ENCODE measurements around the gene DNAH1. TPM values are rescaled to one million over a fixed set of nuclear protein-coding genes. Genes with fewer than 3 reads are reported as not detected.

The DNAH1 gene
- total and polyA plus RNA-seq, 2 of the 4 experiments (the other 2 are of a cell fraction): 2.0 to 4.0 TPM

DNA sequence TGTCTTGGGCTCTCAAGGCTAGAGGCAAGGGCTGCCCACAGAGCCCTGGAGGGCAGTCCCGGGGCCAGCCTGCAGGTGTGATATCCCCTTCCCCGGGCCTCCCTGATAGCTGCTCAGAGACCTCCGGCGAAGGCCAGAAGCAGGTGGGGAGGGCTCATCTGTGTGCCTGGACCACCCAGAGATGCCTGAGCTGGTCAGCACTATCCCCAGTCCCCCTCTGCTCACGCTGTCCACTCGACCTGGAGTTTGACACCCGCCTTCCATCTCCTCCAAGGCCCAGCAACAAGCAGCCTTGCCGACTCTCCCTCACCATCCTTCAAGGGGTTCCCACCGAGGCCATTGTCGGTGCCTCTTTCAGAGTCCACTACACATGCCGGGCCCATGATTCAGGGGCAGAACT, 39.4 kb downstream of the DNAH1 start:
- Histone ChIP-seq H2AK9ac (replicated peaks; ENCODE audit: low read depth, low read length, poor library complexity) (no peak overlapping the region), H3K18ac (ENCODE audit: low read depth, low read length) (no peak overlapping the region), H3K4ac (ENCODE audit: low read depth, low read length) (no peak overlapping the region), H3K79me1 (ENCODE audit: low read depth in 1 of 2, low read length in 2 of 2) (no peaks in the 10 kb centered on the region), H4K5ac (ENCODE audit: low read depth, low read length) (no peak overlapping the region), H3K4me2 (ENCODE audit: low read depth, low read length) (no peak overlapping the region), H2AFZ (replicated peaks; ENCODE audit: low read length, poor library complexity) (no peak overlapping the region), H4K8ac (ENCODE audit: low read depth in 2 of 2, low read length in 2 of 2) (no peak overlapping the region), H4K20me1 (ENCODE audit: insufficient read depth, low read length) (no peaks in the 10 kb centered on the region), H3K9ac (ENCODE audit: low read depth, low read length) (no peak overlapping the region), H3K9me3 (ENCODE audit: control insufficient read depth, insufficient read depth, low read length) (no peaks in the 10 kb centered on the region), H3K27me3 (ENCODE audit: control insufficient read depth, insufficient read depth, low read length) (no peaks in the 10 kb centered on the region), H2AK5ac (ENCODE audit: low read depth, low read length) (no peak overlapping the region), H3K36me3 (ENCODE audit: control insufficient read depth, insufficient read depth, low read length) (peaks cover 4% of the 10 kb centered on the region; the same call in 1 of the 2 replicates), H3K4me1 (ENCODE audit: control insufficient read depth, insufficient read depth, low read length) (no peaks in the 10 kb centered on the region), H3K4me3 (ENCODE audit: insufficient read depth, low read depth, low read length) (no peak overlapping the region), H2BK5ac (ENCODE audit: low read depth, low read length, poor library complexity, severe bottlenecking) (no peak overlapping the region), H3K9me1 (ENCODE audit: insufficient read depth, low read length) (peaks cover 2% of the 10 kb centered on the region; the same call in 1 of the 2 replicates), H3K14ac (replicated peaks; ENCODE audit: low read depth, low read length) (no peak overlapping the region), H2BK120ac (ENCODE audit: low read depth, low read length) (no peak overlapping the region), H3K56ac (ENCODE audit: extremely low read depth, insufficient read depth, low read length) (no peak overlapping the region), H3K27ac (ENCODE audit: insufficient read depth, low read length) (no peak overlapping the region), H2BK20ac (ENCODE audit: low read depth, low read length) (no peak overlapping the region), H4K91ac (ENCODE audit: insufficient read depth, low read depth, low read length) (no peak overlapping the region), H3K23ac (ENCODE audit: low read depth, low read length) (no peak overlapping the region), H2BK15ac (ENCODE audit: low read depth, low read length) (no peak overlapping the region)
- DNase-seq (no peak), ATAC-seq (ENCODE audit: low read depth) (no peak)
- dilution Hi-C loops (cut with HindIII; ENCODE audit: low sequenced_read_pairs, unreplicated experiment) (no loop called here), intact Hi-C loops (cut with micrococcal nuclease) (no loop called here), in situ Hi-C loops (cut with MboI; ENCODE audit: low sequenced_read_pairs) (no loop called here)
- no TSS peak for BruUV-seq (replicated peaks)
- ChIA-PET POLR2A (ENCODE audit: unreplicated experiment) (no interaction called here), CTCF (no interaction called here)
- TF ChIP-seq MXI1 (IDR thresholded peaks at IDR 0.05; ENCODE audit: borderline replicate concordance, low read depth, low read length) (no peak), RAD21 (IDR thresholded peaks at IDR 0.05; ENCODE audit: low read length) (no peak), CEBPB (IDR thresholded peaks at IDR 0.05; ENCODE audit: low read depth, low read length) (no peak), MAFK (IDR thresholded peaks at IDR 0.05; ENCODE audit: low read depth, low read length) (no peak), SMC3 (IDR thresholded peaks at IDR 0.05; ENCODE audit: low read depth, low read length) (no peak), POLR2A (IDR thresholded peaks at IDR 0.05; ENCODE audit: low read depth, low read length) (no peak), CHD1 (IDR thresholded peaks at IDR 0.05; ENCODE audit: low read depth, low read length) (no peak), MAZ (IDR thresholded peaks at IDR 0.05; ENCODE audit: borderline replicate concordance, low read depth, low read length) (no peak), BHLHE40 (IDR thresholded peaks at IDR 0.05; ENCODE audit: low read depth, low read length) (no peak), FOS (IDR thresholded peaks at IDR 0.05; ENCODE audit: low read depth, low read length) (no peak), RFX5 (IDR thresholded peaks at IDR 0.05; ENCODE audit: low read depth, low read length) (no peak), NFE2L2 (IDR thresholded peaks at IDR 0.05; ENCODE audit: low read depth, low read length) (no peak), RCOR1 (IDR thresholded peaks at IDR 0.05; ENCODE audit: insufficient replicate concordance, low read length) (no peak)
- TF ChIP-seq, protein P1, sequence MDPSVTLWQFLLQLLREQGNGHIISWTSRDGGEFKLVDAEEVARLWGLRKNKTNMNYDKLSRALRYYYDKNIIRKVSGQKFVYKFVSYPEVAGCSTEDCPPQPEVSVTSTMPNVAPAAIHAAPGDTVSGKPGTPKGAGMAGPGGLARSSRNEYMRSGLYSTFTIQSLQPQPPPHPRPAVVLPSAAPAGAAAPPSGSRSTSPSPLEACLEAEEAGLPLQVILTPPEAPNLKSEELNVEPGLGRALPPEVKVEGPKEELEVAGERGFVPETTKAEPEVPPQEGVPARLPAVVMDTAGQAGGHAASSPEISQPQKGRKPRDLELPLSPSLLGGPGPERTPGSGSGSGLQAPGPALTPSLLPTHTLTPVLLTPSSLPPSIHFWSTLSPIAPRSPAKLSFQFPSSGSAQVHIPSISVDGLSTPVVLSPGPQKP (IDR thresholded peaks at IDR 0.05; ENCODE audit: borderline replicate concordance, low read depth, low read length): no peak
- TF ChIP-seq, protein P2, sequence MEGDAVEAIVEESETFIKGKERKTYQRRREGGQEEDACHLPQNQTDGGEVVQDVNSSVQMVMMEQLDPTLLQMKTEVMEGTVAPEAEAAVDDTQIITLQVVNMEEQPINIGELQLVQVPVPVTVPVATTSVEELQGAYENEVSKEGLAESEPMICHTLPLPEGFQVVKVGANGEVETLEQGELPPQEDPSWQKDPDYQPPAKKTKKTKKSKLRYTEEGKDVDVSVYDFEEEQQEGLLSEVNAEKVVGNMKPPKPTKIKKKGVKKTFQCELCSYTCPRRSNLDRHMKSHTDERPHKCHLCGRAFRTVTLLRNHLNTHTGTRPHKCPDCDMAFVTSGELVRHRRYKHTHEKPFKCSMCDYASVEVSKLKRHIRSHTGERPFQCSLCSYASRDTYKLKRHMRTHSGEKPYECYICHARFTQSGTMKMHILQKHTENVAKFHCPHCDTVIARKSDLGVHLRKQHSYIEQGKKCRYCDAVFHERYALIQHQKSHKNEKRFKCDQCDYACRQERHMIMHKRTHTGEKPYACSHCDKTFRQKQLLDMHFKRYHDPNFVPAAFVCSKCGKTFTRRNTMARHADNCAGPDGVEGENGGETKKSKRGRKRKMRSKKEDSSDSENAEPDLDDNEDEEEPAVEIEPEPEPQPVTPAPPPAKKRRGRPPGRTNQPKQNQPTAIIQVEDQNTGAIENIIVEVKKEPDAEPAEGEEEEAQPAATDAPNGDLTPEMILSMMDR (conservative IDR thresholded peaks at IDR 0.05; ENCODE audit: low read depth, low read length): no peak
- TF ChIP-seq, protein P3, sequence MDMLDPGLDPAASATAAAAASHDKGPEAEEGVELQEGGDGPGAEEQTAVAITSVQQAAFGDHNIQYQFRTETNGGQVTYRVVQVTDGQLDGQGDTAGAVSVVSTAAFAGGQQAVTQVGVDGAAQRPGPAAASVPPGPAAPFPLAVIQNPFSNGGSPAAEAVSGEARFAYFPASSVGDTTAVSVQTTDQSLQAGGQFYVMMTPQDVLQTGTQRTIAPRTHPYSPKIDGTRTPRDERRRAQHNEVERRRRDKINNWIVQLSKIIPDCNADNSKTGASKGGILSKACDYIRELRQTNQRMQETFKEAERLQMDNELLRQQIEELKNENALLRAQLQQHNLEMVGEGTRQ (IDR thresholded peaks at IDR 0.05; ENCODE audit: low read depth, low read length): no peak
- WGBS, 2 experiments (ENCODE audit: extremely low coverage in 2 of 2, insufficient read length in 1 of 2): 40% methylated on average over 2 of the region's 11 CpGs; no CpG with 5 or more reads in 1 of the 2 experiments
